ENCODE data around the gene PTCD2. TPM values are rescaled to one million over a fixed set of nuclear protein-coding genes. Genes with fewer than 3 reads are reported as not detected.

The PTCD2 gene
- total RNA-seq, 1 donor from 2014 or later, result 6.7 TPM

- H3K27me3 Mint-ChIP-seq (ENCODE audit: unreplicated experiment), result no peaks in the 10 kb centered on the region
- no peak for TF ChIP-seq CTCF (IDR thresholded peaks at IDR 0.05; ENCODE audit: partially characterized antibody, unreplicated experiment)
- no peak overlapping the region for H3K4me3 Mint-ChIP-seq (ENCODE audit: unreplicated experiment)
Observed at GRCh38 chr5:72351376-72351775, 31.2 kb downstream of the PTCD2 start.

GRCh38 chr5:72352616-72353015 lies 32.4 kb downstream of the PTCD2 start:
- no peak overlapping the region for H3K27ac Mint-ChIP-seq (ENCODE audit: unreplicated experiment)
- H3K9me3 Mint-ChIP-seq (ENCODE audit: unreplicated experiment), result no peaks in the 10 kb centered on the region
- no peaks in the 10 kb centered on the region for H3K27me3 Mint-ChIP-seq (ENCODE audit: unreplicated experiment)
- TF ChIP-seq CTCF (IDR thresholded peaks at IDR 0.05; ENCODE audit: partially characterized antibody, unreplicated experiment), result no peak
- DNase-seq, result no peak
- no peaks in the 10 kb centered on the region for H3K4me1 Mint-ChIP-seq (ENCODE audit: low read depth, unreplicated experiment)
- no peaks in the 10 kb centered on the region for H3K36me3 Mint-ChIP-seq (ENCODE audit: unreplicated experiment)
- H3K4me3 Mint-ChIP-seq (ENCODE audit: unreplicated experiment), result no peak overlapping the region

More at GRCh38 chr5:72351376-72351775, 31.2 kb downstream of the PTCD2 start:
- no peak for DNase-seq
- no peaks in the 10 kb centered on the region for H3K9me3 Mint-ChIP-seq (ENCODE audit: unreplicated experiment)
- no peaks in the 10 kb centered on the region for H3K4me1 Mint-ChIP-seq (ENCODE audit: low read depth, unreplicated experiment)
- H3K36me3 Mint-ChIP-seq (ENCODE audit: unreplicated experiment), result no peaks in the 10 kb centered on the region
- H3K27ac Mint-ChIP-seq (ENCODE audit: unreplicated experiment), result no peak overlapping the region

- Mint-ChIP-seq H3K4me3 (ENCODE audit: unreplicated experiment) (no peak overlapping the region), H3K4me1 (ENCODE audit: low read depth, unreplicated experiment) (no peaks in the 10 kb centered on the region), H3K36me3 (ENCODE audit: unreplicated experiment) (no peaks in the 10 kb centered on the region), H3K27me3 (ENCODE audit: unreplicated experiment) (no peaks in the 10 kb centered on the region), H3K9me3 (ENCODE audit: unreplicated experiment) (no peaks in the 10 kb centered on the region), H3K27ac (ENCODE audit: unreplicated experiment) (no peak overlapping the region)
- no peak for DNase-seq
- TF ChIP-seq CTCF (IDR thresholded peaks at IDR 0.05; ENCODE audit: partially characterized antibody, unreplicated experiment), result no peak
Observed at GRCh38 chr5:72353046-72353445, 32.9 kb downstream of the PTCD2 start.

DNA sequence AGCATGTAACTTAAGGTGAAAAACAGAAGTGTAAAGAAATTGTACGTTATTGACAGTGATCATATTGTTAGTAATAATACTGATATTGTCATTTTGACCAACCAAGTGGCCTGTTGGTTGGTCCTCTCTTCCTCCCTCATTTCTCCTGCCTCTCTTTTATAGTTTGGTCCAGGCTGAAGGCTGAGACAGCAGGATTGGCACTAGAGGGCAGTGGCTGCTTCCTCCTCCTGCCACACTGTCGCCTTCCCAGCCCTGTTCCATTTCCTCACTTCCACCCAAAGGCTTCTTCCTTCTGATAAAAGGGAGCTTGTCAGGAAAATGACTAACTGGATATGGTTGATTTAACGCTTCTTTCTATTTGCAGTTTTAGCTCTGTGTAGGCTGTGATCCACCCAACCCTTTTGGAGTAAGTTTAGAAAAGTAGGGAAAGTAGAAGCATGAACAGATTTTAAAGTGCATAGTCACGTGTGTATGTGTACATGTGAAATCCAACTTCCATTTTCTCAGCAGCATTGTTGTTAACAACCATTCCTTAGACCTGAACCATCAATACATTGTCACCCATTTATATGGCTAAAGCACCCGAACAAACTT lies 35.6 kb downstream of the PTCD2 start:
- Mint-ChIP-seq H3K27ac (ENCODE audit: unreplicated experiment) (no peak overlapping the region), H3K4me3 (ENCODE audit: unreplicated experiment) (no peak overlapping the region), H3K27me3 (ENCODE audit: unreplicated experiment) (no peaks in the 10 kb centered on the region), H3K9me3 (ENCODE audit: unreplicated experiment) (no peaks in the 10 kb centered on the region), H3K36me3 (ENCODE audit: unreplicated experiment) (no peaks in the 10 kb centered on the region), H3K4me1 (ENCODE audit: low read depth, unreplicated experiment) (no peaks in the 10 kb centered on the region)
- DNase-seq, result peak; percentile 61
- no peak for TF ChIP-seq CTCF (IDR thresholded peaks at IDR 0.05; ENCODE audit: partially characterized antibody, unreplicated experiment)

DNA sequence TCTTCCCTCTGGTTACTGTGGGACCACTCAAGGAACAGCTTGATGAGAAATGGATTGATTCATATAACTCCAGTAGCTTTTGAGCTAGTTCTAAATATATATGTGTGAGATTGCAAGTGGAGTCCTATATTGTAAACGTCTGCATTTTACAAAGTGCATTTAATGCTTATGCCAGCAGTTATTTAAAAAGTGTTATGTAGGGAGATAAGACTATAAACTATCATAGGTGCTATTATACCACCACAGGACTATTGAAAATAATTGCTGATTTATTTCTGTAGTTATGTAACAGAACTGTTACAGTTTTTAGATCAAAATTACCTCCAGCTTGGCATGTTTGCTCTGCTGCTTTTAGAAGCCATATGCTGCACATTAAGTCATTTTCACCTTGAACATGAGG lies 36.2 kb downstream of the PTCD2 start:
- no peaks in the 10 kb centered on the region for H3K9me3 Mint-ChIP-seq (ENCODE audit: unreplicated experiment)
- no peaks in the 10 kb centered on the region for H3K4me1 Mint-ChIP-seq (ENCODE audit: low read depth, unreplicated experiment)
- no peaks in the 10 kb centered on the region for H3K36me3 Mint-ChIP-seq (ENCODE audit: unreplicated experiment)
- H3K27ac Mint-ChIP-seq (ENCODE audit: unreplicated experiment), result no peak overlapping the region
- no peak for TF ChIP-seq CTCF (IDR thresholded peaks at IDR 0.05; ENCODE audit: partially characterized antibody, unreplicated experiment)
- H3K27me3 Mint-ChIP-seq (ENCODE audit: unreplicated experiment), result no peaks in the 10 kb centered on the region
- H3K4me3 Mint-ChIP-seq (ENCODE audit: unreplicated experiment), result no peak overlapping the region
- DNase-seq, result no peak

Data from glutamatergic neuron (in vitro differentiated cells).